GM21381 (cell line): Measurements from ENCODE around the gene HOXB7.

ENCODE experiments used
- ATAC-seq: cut with Tn5 transposase; IDR thresholded peaks from one replicate; pipeline ENCODE4 v1.9.1; 2021; ENCODE audit warnings: mild to moderate bottlenecking, moderate library complexity; ENCODE audit not compliant: unreplicated experiment

Gene HOXB7

DNA sequence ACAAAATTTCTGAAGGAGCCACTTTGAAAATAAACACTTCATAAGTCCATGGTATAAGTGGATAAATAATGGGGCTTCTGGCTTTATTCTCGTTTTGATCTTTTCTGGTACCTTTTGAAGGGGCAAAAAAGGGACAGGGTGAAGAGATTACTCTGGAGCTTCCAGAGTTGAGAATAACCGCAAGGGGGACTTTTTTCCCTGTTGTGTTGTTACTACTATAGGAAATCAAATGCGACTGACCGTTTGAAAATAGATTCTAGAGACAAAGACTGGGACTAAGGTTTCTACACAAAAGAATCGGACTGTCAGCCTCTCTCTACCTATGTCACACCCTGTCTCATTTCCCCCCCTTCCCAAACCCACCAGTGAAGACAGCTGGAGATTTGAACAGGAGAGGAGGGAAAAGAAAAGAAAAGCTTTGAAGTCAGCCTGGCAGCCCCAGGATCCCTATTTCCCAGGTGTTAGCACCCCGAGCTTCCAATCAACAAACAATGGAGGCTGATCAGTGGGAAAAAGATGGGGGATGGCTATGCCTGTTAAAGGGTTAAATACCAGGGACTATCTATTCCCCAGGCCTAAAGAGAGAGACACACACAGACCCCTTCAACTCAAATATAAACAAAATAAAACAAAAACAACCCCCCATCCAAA is 41.0 kb downstream of the HOXB7 start:
- ATAC-seq, result no peak

GRCh38 chr17:48569240-48569582 is 41.6 kb downstream of the HOXB7 start:
- no peak for ATAC-seq

DNA sequence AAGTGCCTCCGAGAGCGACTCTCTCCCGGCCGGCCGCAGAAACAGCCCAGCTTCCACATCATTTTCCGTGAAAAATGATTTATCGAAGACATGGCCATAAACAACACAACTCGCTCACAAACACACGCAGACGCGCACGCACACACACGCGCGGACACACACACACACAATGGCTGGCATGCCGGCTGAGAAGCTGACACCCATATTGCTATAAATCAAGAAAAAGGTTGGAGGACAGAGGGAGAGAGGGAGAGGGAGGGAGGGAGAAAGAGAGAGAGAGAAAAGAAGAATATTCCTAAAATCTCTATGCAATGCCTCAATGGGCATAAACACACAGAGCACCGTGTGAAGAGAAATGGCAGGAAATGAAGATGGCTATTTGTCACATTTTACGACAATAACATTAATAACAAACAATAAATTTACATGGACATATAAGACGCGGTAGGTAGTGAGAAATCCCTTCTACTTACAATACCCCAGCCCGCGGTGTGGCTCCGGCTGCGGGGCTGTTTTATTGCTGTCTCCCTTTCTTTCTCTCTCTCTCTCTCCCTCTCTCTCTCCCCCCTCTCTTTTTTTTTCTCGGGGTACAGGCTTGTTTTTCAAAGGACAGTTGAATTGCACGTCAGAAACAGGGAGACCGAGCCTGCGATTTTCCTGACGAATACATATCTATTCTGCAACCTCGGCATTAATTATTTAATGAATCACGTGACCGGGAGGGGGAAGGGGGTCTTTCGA is 42.1 kb downstream of the HOXB7 start:
- ATAC-seq, result no peak

DNA sequence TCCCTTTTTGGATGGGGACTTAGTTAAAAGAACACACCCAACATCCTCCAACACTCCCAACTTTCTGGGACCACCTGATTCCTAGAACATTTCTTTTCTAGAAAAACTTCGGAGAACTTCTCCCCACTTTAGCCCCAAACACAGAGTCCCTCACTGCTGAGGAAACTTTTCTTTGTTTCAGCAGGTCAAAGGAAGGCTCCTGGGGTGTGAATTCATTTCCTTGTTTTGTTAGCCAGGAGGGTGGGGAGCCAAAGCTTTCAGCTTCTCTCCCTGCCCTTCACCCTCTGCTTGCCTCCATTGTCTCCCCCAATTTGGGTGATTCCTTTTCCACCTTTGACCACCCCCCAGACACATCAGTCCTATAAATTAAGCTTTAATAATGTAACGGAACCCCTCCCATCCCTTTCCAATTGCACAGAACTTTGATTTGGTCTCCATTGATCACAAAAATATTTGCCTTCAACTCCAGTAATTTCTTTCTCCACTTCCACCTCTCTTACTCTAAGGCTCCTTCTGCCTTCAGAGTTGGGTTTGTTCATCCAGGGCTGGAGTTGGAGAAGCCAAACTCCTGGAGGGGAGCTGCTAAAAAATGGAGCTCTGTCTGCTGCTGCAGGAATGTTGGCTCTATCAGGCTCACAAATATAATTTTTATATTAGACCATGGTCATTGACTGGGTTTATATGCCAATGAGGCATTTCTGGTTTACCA is 43.0 kb downstream of the HOXB7 start:
- no peak for ATAC-seq

DNA sequence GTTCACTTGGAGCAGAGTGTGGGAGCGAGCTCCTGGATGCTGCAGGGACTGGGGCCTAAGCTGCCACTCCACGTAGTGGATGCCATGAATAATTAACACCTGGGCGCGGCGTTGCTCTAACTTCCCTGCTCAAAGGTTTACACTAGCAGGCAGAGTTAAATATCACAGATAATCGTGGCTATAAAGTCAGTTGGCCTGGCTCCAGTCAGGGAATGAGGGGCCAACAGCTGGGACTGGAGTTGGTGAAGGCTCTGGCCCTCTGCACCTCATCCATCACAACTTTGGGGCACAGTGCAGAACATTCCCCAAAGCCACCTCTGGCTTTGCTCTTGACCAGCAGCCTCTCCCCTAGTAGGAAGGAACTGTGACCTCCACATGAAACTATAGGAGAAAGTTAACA is 43.6 kb downstream of the HOXB7 start:
- ATAC-seq, result no peak

GRCh38 chr17:48566717-48567116 is 44.1 kb downstream of the HOXB7 start:
- no peak for ATAC-seq

- no peak for ATAC-seq
Measured at GRCh38 chr17:48565925-48566710, 44.7 kb downstream of the HOXB7 start.

- no peak for ATAC-seq
Measured at GRCh38 chr17:48565022-48565554, 45.7 kb downstream of the HOXB7 start.

GRCh38 chr17:48564188-48565021 is 46.4 kb downstream of the HOXB7 start:
- ATAC-seq, result no peak

GRCh38 chr17:48563867-48564187 is 47.0 kb downstream of the HOXB7 start:
- no peak for ATAC-seq

GRCh38 chr17:48563385-48563838 is 47.4 kb downstream of the HOXB7 start:
- ATAC-seq, result no peak

DNA sequence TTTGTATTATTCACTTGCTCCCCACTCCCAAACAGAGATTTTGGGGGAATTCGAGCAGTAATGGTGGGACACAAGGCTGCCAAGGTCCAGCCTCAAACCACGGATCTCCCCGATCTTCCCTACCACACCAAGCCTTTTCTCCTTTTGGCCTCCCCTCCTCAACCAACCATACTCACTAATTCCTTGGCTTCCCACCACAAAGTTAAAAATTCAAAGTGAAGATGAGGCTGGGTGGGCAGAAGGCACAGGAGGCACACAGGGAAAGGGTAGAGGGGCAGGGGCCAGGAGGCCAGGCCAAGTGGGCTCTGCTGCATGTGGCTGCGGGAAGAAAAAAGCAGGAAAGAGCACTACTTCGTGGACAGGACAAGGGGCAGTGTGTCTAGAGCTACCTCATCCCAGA is 47.9 kb downstream of the HOXB7 start:
- no peak for ATAC-seq

DNA sequence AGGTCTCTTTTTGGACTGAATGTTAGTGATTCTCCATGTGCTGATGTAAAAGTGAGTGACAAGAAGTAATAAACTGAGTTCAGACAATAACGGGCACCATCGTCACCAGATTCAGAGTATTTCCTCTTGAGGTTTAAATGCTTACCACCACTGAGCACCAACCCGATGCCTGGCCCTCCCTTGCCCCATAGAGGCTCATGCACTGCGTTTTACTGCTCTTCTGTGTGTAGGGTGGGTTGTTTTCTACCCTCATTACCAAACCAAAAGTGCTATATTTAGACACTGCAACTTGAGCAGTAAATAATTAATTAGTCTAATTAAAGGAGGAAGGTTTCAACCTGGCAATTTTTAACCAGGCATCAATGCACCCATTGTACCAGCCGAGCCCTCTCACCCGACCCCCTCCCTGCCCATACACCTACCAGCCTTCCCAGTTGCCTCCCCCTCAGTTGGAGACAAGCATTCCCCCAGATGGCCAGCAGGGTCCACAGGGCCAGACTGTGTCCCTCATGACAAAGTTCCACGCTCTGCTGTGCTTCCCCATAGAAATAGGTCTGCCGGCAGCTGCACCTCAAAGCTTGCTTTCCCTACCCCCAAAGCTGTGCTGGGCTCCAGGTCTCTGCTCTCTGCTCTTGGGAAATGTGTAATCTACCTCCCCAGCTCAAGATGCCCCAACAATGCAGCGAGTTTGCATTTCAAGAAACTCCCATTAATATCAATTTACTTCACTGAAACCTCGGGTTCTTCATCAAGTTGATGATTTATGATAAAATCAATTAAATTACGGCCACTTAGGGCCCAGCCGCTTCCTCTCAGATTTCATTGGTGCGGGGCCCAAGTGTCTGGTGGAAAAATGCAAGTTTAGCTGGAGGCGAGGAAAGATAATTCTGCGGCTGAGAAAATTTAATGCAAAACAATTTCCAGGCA is 48.7 kb downstream of the HOXB7 start:
- peak; percentile 48 for ATAC-seq

- no peak for ATAC-seq
Measured at GRCh38 chr17:48559840-48560817, 50.7 kb downstream of the HOXB7 start.

DNA sequence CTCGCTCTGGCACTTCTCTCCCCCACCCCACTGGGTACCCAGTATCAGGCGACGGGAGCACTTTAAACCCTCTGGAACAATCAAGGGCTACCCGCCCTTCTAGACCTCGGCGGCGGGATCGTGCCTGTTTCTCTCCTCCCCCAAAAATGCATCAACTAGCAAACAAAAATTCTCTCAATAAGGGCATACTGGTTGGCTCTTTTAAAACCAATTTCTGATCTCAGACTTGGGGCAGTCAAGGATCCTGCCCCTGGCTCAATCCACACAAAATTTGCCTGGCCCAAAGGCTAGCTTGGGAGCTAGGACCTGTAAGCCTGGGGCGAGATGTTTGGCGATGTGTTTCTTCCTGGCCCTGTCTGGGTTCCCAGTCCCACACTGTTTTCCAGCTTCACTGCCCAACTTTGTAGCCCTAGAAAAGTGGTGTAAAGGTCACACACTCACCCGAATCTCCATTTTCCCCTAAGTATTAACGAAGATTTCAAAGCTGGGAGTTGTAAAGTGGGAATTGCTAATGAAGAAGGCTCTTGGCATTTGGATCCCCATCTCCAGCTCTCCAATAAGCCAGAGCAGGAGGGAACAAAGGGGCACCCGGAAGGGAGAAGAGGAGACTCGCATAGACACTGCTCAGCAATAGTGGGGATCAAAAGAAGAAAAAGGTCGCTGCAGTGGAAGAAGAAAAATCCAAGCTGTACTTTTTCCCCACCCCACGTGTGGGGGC is 51.5 kb downstream of the HOXB7 start:
- ATAC-seq, result no peak

DNA sequence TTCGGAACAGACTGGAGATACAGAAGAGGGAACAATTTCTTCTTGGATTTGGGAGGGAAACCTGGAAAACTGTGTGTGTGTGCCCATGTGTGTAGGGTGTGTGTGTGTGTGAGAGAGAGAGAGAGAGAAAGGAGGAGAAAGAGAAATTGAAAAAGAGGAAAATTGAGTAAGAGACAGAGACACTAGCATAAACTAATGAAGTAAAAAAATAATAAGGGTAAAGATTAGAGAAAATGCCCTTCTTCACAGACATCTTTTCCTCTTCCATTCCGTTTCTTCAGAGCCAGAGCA is 52.0 kb downstream of the HOXB7 start:
- ATAC-seq, result no peak

DNA sequence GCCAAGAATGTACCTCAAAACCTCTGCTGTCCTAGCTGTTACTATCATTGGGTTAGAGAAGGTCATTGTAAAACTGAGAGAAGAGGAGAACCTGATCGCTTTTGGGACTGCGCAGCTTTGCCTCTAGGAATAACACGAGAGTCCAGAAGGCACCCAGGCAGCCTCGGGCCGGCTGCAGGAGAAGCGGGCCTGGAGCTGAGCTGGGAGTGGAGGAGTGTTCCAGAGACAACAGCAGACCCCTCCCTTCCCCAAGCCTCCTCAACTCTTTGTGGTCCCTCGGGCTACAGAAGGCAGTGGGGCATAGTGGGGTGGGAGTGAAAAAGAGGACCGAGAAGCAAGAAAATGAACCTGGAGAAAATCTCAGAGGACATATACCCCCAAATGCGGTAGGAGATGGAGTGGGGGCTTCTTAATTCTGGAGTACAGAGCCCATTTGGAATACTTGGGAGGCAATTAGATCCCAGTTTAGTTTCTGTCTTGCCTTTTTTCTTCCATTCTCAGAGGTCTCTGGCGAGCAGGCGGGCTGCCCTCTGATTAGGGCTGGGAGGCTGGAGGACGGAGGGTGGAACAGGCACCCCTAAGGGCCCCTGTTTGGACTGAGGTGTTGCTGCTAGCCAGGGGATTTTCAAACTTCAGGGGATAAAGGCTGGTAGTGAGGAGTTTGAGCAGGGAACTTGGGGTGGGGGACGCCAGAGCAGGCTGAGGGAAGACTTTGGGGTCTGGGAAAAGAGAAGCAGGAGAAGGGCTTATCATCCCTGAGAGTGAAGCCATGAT is 52.6 kb downstream of the HOXB7 start:
- ATAC-seq, result no peak
